NCI-H2171 (cell line): ENCODE results near the gene GNG13.
"Not testable (repeated sequence)": the region's sequence is repeated elsewhere in the genome, so short reads cannot be mapped to it uniquely, and the experiment has no call there.

Experiments
- DNase-seq: peaks from one replicate; lab custom pipeline; 2025; lab: John Stamatoyannopoulos, UW

GNG13 gene

GRCh38 chr16:799948-800833 is at the start of gene GNG13:
TSS of gene GNG13 (minus strand) at chr16:800734. CDS start at chr16:799077, 1,657 bp downstream.
- DNase-seq, result no peak

GRCh38 chr16:848510-849253 is 48.1 kb upstream of the GNG13 start:
- DNase-seq, result no peak

- no peak for DNase-seq
Observed at GRCh38 chr16:847681-848445, 47.3 kb upstream of the GNG13 start.

- no peak for DNase-seq
Observed at GRCh38 chr16:847151-847550, 46.6 kb upstream of the GNG13 start.

- DNase-seq, result no peak
Observed at GRCh38 chr16:845351-845745, 44.8 kb upstream of the GNG13 start.

- no peak for DNase-seq
Observed at GRCh38 chr16:844638-845350, 44.3 kb upstream of the GNG13 start.

GRCh38 chr16:843771-844170 is 43.2 kb upstream of the GNG13 start:
- DNase-seq, result no peak

- no peak for DNase-seq
Observed at GRCh38 chr16:842711-843560, 42.4 kb upstream of the GNG13 start.

- no peak for DNase-seq
Observed at GRCh38 chr16:842061-842476, 41.5 kb upstream of the GNG13 start.

GRCh38 chr16:841455-842060 is 41.0 kb upstream of the GNG13 start:
- no peak for DNase-seq

GRCh38 chr16:840561-841454 is 40.3 kb upstream of the GNG13 start:
- no peak for DNase-seq

- DNase-seq, result no peak
Observed at GRCh38 chr16:839643-840408, 39.3 kb upstream of the GNG13 start.

- DNase-seq, result no peak
Observed at GRCh38 chr16:838741-839140, 38.2 kb upstream of the GNG13 start.

GRCh38 chr16:836822-837221 is 36.3 kb upstream of the GNG13 start:
- not testable (repeated sequence) for DNase-seq

GRCh38 chr16:836221-836620 is 35.7 kb upstream of the GNG13 start:
- no peak for DNase-seq

GRCh38 chr16:835373-835772 is 34.8 kb upstream of the GNG13 start:
- no peak for DNase-seq

GRCh38 chr16:833411-833810 is 32.9 kb upstream of the GNG13 start:
- DNase-seq, result no peak

GRCh38 chr16:832652-833336 is 32.3 kb upstream of the GNG13 start:
- DNase-seq, result no peak
